ENCODE measurements around the gene TTYH2.

- TF ChIP-seq EZH2 (IDR thresholded peaks at IDR 0.05; ENCODE audit: borderline replicate concordance, insufficient read depth, low read depth, low read length, poor library complexity, severe bottlenecking) (no peak), CTCF (IDR thresholded peaks at IDR 0.05) (no peak)
Measured at GRCh38 chr17:74271281-74271680, 57.9 kb downstream of the TTYH2 start.
